Hematopoietic multipotent progenitor cell (in vitro differentiated cells): ENCODE data around the gene SEM1. TPM values are rescaled to one million over a fixed set of nuclear protein-coding genes. Genes with fewer than 3 reads are reported as not detected.
"Not testable (repeated sequence)": the region's sequence is repeated elsewhere in the genome, so short reads cannot be mapped to it uniquely, and the experiment has no call there.

Experiments
- DNase-seq, 3 donors: peaks; one replicate each; pipeline ENCODE4 v3.0.0-alpha.2; 2011 to 2015; ENCODE audit warnings: low read depth in 2 of 3, low spot score in 2 of 3
- total RNA-seq: library from RNA; depleted of rRNA; stranded (reverse); fragments of >200 nt; gene quantifications from one replicate; pipeline ENCODE4 v1.2.3, GENCODE V29; 2012

SEM1 gene
- total RNA-seq, 1 donor: 4.3 TPM

DNA sequence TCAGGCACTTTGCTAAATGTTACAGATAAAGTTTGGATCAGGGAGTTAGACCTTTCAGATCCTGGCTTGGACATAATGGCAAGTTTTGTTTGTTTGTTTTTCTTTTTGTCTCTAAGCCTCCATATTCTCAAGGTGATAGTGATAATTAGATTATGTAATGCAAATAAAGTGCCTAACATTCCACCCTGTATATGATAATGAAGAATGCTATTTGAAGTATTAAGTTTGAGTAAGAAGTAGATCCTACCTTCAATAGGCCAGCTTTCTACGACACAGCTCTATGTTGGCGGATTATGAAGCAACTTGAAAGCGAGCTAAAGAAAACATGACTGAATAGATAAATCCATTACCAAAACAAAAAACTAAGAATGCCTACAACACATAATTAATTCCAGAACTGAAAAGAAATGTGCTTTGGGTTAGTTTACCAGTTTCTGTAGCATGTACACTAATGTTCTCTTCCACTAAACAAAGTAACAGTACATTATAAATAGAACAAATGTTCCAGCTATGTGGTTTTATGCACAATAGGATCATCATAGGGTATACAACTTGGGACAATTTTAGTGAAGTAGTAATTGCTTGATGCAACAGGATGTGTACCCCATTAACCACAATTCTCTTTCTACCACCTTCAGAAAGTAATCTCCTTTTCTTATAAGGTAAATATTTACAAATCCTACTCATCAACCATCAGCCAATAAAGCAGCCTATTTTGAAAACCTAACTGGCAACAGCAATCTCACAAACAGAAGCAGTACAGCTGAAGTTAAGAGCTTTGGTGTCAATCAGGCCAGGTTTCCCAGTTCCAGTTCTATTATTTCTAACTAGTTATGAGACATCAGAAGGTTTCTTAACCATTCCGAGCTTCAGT lies 1.5 kb downstream of the SEM1 start:
- no peak for DNase-seq

DNA sequence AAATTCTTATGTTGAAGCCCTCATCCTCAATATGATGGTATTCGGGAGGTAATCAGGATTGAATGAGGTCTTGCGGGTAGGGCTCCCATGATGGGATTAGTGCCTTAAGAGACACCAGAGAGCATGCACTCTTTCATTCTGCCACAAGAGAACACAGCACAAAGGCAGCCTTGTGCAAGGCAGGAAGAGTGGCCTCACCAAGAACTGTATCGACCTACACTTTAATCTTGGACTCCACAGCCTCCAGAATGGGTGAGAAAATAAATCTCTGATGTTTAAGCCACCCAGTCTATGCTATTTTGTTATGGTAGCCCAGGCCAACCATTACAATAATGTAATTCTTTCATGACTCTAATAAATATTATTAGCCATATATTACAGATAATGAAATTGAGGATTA lies 8.4 kb downstream of the SEM1 start:
- DNase-seq: no peak

DNA sequence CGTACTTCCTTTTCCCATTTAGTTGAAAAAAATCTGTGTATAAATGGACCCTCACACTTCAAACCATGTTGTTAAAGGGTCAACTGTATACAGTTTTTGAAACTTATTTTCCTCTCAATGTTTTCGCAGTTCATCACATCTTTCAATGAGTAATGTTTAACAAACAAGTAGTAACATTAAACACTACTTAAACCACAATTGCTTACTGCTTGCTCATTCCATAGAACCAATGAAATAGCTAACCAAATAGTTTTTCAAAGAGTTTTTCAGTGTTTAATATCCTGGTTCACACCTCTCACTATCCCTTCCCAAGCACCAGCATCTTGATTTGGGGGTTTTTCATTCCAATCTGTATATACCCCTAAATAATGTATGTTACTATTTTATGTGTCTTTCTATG lies 9.1 kb downstream of the SEM1 start:
- no peak for DNase-seq

DNA sequence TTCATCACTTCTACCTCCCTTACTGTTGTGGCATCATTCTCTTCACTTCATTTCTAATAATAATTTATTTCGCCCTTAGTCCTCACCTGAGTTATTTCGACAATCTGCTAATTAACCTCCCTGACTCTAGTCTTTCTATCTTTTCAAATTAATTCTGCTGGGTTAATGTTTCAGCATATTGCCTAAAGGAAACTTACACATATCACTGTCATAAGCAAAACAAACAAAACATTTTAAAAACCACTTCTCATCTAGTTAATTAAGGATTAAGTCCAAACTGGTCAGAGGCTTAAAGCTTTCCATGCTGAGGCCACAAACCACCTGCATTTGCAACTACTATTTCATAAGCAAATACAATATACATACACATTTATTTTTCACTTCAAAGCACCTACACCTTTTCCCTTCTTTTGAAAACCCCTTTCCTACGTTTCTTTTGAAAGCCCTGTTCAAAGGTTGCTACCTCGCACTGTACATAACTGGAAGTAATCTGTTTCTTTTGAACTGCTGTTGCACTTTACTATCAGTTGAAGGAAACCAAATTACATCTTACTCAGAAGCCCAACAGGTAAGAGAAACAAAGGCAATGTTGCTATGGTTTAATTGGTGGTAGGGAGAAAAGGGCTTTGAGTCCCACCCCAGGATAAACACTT lies 10.3 kb downstream of the SEM1 start:
- no peak for DNase-seq

DNA sequence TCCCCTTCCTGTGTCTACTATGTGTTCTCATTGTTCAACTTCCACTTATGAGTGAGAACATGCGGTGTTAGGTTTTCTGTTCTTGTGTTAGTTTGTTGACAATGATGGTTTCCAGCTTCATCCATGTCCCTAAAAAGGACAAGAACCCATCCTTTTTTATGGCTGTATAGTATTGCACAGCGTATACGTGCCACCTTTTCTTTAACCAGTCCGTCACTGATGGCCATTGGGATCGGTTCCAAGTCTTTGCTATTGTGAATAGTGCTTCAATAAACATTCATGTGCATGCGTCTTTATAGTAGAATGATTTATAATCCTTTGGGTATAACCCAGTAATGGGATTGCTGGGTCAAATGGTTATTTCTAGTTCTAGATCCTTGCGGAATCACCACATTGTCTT lies 11.2 kb downstream of the SEM1 start:
- DNase-seq: not testable (repeated sequence)

DNA sequence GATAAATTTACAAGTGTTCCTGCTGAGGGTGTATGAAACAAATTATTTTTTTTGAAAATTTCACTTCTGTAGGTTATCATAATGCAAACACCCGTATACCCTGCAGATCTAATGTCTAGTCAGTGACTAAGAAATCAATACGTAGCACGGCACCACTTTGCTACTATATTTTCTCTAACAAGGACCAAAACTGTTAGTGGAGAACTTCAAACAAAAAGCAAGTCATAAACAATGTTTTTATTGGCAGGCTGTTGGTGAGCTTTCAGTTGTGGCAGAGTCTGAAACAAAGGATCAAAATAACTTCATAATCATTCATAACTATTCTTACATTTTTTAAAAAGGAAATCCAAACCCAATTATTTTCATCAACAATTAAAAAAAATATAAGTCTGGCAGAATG lies 11.8 kb downstream of the SEM1 start:
- no peak for DNase-seq

DNA sequence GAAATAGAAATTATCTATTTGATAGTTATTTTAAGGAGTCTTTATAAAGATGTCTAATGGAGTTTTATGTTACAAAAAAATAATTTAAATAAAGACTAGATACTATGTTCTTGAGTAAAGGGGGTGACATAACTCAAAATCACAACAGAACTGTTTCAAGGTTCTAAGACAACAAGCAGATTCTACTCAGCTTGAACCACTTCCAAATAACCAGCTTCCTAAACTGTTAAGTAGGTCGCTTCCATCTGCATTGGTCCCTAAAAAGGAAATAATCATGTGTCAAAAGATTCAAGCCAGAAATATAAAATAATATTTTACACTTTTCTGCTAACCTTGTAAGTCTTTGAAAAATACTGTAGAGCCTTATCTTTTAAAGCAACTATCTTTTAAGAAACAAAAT lies 14.1 kb downstream of the SEM1 start:
- DNase-seq: no peak

DNA sequence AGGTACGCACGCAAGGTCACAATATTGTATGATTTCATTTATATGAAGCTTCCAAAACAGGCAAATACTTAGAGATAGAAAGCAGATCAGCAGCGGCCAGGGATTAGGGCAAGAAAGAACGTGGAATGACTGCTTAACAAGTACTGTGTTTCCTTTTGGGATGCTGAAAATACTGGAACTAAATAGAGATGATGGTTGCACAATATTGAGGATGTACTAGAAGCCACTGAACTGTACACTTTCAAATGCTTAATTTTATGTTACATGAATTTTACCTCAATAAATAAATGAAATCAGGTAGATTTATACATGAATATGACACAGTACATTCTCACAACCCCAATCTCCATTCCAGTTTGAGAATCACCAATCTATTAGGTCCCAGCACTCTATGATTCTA lies 15.6 kb downstream of the SEM1 start:
- DNase-seq: no peak

DNA sequence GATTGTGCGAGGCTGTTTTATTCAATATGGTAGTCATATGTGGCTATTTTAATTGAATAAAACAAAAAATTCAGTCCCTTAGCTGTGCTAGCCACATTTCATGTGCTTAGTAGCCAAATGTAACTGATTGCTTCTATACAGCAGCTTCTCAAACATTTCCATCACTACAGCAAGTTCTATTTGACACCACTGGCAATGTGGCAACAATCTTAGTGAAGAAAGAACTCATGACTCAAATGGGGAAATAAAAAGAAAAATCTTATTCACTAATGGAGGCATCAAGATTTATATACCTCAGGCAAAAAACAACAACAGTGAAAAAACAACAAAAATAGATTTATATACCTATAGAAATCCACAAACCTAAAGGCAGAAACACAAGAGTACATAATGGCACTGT lies 17.9 kb downstream of the SEM1 start:
- DNase-seq: no peak

DNA sequence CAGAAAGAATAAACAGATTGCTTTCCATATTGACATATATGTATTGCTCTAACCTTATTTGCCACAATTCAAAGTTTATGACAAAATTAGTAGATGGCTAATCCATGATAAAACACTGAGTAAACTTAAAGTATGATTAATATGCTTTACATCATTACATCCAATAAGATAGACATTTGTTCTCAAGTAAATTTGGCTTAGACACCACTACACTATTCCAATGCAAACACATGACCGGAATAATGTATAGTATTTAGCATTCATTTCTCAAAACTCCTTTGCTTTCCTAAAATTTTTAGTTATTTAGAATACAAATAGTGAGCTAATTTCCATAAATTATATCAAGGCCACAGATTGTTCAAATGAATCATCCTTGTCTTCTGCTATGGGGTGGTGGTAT lies 20.2 kb downstream of the SEM1 start:
- DNase-seq: no peak

DNA sequence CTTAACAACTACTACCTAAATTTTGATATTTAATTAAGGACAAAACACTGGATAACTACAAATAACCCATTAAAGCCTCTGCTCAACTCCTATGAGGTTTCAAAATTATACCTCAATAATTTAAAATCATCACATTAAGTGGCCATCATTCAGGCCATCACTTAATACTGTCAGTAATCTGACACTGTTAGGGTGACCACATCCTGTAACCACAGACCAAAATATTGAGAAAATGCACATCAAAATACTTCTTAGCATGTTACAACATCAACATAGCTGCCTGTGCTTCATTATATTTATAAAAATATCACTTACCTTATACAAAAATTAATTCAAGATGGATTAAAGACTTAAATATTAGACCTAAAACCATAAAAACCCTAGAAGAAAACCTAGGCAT lies 23.3 kb downstream of the SEM1 start:
- no peak for DNase-seq

DNA sequence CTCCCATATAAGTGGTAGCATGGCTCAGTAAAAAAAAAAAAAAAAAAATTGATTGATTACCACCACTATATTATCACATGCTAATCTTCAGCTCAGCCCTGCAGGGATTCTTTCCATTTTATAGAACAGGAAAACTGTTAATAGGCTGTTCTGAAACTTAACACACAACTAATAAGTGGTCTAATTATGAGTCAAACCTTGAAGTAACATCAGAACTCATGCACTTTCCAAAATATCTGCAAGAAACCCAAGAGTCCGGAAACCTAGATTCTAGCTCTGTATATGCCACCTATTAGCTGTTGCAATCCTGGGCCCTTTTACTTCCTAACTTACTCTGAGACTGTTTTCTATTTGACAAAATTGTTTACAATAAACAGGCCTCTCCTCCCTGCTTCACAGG lies 23.9 kb downstream of the SEM1 start:
- no peak for DNase-seq

DNA sequence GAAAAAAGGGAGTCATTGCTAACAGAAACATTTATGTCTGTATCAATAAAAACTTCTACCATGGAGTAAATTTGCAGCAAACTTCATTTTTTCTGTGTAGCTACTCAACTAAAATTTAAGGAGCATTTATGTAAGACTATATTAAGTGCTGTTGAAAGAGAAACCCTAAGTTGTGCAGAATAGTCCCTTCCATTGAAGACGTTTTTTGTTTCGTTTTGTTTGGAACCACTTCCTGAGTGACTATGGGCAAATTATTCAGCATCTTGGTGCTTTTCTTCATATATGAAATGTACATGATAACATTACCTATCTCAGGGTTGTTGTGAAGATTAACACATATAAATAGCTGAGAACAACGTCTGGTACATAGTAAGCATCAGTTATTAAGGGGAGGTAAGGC lies 24.3 kb downstream of the SEM1 start:
- DNase-seq: peak in 1 of 3 donors; percentile 61

DNA sequence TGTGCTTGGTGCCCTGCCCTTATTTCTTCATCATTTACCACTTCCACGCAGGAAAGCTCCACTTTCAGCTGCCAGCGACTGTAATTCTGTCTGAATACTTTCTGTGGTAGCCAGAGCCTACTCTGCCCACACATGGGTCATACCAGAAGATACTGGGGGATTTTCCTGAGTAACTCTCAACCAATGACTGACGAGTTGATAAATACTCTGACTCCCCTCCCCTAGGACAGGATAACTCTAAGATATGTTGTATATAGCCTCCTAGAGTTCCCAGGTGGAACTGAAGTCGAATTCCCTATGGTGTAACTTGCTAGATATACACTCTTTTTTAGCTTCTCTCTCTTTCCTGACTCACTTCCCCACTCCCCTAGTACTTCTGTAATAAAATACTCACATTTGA lies 29.8 kb downstream of the SEM1 start:
- DNase-seq: no peak

DNA sequence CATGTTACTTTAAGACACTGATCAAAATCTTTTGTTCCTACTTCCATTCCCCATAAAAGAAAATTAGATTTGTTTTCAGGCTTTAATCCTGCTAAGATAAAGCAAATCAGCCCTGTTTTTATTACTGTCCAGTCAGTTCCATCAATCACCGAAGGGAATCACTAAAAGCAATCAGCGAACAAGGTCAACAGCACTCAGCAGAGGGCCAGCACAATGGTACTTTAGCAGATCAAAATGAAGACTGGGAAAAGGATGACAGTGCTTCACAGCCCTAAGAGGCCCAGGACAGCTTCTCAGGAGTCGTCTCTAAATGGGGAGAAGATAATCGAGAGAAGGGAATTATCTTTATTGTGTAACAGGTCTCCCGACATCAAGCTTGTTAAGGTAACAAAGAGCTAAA lies 32.7 kb downstream of the SEM1 start:
- no peak for DNase-seq

DNA sequence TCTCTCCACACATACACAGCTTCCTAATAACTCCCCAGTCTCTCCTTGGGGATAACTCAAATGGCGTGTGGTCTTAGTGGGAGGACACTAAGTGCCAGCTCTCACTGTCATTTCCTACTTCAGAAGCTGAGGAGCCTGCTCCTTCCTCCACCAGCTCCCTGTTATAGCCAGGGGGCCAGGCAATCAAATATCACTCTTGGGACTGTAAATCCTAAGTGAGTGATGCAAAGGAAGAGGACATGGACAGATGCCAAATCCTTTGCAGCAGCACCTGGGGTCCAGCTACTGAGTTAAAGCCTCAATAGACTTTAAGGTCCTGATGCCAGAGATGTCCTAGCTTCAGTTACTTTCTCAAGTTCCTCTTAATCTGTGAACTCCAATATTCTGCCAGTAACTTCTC lies 34.1 kb downstream of the SEM1 start:
- no peak for DNase-seq

DNA sequence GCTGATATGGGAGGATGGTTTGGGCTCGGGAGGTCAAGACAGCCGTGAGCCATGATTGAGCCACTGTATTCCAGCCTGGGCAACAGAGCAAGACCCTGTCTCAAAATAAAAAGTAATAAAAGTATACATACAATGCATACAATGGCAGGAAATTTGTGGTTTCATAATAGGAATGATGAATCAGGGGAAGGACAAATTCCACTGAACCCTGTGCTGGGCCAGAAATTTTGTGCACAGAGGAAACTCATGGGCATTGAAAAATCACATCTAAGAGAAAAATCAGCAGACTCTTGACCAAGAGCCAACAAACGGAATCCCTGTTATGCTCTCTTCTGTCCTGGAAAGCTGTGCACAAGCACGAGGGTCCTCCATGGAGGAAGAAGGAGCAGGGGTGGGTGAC lies 35.1 kb downstream of the SEM1 start:
- no peak for DNase-seq

DNA sequence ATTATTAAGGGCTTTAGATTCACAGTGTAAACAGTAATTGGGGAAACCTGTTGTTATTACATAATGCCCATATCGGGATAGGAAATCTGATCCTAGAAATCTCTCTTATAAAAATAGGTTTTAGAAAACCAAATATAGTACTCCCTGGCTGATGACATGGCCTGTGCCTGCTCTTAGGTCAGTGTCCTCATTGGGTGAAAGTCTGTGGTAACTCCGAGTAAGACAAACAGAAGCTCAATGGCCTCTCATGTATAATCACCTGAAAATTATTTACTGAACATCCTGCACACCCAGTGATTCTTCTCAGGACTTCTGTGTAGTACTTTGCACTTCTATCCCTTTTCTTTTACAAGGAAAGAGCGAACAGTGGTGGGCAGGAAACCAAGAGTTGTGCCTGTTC lies 37.8 kb downstream of the SEM1 start:
- no peak for DNase-seq

DNA sequence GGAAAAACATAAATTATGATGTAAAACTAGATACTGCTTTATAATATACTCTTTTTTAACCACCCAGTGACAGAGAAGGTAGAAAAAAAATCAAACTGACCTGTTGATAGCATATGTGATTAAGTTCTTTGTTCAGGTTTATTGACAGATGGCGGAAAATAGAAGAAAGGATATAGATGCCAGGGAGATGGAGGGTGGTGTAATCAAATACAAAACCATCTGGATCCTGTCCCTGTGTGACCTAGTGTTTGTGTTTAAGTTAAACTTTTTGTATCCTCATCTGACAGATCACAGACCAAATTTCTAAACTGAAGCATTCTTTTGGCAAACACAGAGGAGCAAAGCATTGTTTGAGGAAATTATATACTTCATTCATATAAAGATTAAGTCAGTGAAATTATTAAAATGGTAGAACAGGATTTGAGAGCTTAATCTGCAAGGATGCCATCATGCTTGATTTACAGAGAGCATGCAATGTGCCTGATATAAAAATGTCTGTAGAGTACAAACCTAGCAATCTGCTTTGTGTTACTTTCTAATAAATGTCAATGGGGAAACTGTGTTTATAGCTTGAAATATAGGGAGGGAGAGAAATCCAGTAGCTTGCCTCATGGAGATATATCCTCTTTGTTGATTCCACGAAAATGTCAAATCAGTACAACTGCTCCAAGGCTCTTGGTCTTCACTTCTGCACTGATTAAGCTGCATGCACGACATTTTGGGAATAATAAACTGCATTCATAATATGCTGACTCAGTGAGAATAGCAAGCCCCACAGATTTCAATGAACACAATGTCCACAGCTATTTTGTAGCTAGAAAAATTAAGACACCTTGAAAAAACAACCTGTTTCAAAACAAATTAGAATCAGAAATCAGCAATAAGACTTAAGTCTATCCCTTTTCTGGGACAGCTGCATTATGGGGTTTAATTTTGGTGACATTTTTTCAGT lies 39.0 kb downstream of the SEM1 start:
- DNase-seq: no peak

DNA sequence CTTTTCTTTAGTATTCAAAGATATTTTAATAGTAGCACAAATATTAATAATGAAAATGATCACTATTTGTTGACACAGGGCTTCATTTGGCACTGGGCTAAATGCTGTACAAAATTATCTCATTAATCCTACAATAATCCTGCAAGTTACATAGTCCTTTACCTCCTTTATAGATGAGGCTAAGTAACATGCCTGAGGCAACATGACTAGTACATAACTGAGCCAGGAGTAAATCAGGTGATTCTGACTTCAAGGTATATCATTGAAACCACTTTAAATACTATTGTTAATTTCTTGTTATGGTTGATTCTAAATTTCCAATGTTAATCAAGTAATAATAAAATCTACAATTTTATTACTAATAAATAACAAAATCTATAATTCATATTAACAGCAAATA lies 39.8 kb downstream of the SEM1 start:
- no peak for DNase-seq

DNA sequence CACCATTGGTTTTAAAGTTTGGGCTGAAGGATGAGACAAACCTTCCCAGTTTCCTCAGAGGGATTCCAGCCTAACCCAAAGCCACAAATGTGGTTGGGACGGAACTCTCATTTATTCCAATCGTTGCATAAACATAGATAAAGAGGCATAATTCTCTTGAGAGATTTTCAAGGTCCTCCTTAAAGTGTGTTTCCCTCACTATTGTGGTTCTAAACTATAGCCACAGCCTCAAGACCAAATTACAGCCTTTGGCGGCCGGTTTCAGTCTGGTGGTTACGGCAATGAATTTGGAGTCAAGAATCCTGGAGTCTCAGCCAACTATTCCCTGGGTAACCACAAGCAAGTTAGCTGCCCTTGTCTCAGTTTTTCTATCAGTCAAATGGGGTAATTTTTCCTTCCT lies 42.6 kb downstream of the SEM1 start:
- DNase-seq: no peak
